K562 (cell line): ENCODE results near the gene HLA-E. TPM values are rescaled to one million over a fixed set of nuclear protein-coding genes. Genes with fewer than 3 reads are reported as not detected.

Source experiments
- BCLAF1 ChIP-seq, 2 experiments: fragments of 450-650 bp in 1 of 2; IDR thresholded peaks; 2 replicates each; pipeline ENCODE4 v1.6.1; 2011 to 2017; ENCODE audit warnings: low read depth in 2 of 2, antibody characterized with exemption in 1 of 2, borderline replicate concordance in 1 of 2, low read length in 1 of 2, mild to moderate bottlenecking in 1 of 2, mixed read lengths in 1 of 2; ENCODE audit not compliant: control insufficient read depth in 1 of 2
- BRD4 ChIP-seq: fragments of 200-600 bp; sonication (generic); IDR thresholded peaks from 2 replicates; pipeline ENCODE4 v1.6.1; 2017; ENCODE audit warnings: inconsistent platforms
- CBX8 ChIP-seq: fragments of 200-600 bp; sonication (generic); IDR thresholded peaks from 2 replicates; pipeline ENCODE4 v1.6.1; 2012; ENCODE audit warnings: borderline replicate concordance, mixed run types, low read depth, mild to moderate bottlenecking, moderate library complexity, mixed read lengths, low read length, control low read depth, inconsistent platforms; ENCODE audit not compliant: poor library complexity, severe bottlenecking; ENCODE audit errors: extremely low read depth
- CREM ChIP-seq: IDR thresholded peaks from 2 replicates; pipeline ENCODE4 v1.6.1; 2014; ENCODE audit warnings: antibody characterized with exemption, low read depth
- EZH2 ChIP-seq: IDR thresholded peaks from 2 replicates; pipeline ENCODE4 v1.6.1; 2012; ENCODE audit warnings: low read depth, mild to moderate bottlenecking, inconsistent platforms, low read length, borderline replicate concordance
- HMGN3 ChIP-seq: IDR thresholded peaks from 2 replicates; pipeline ENCODE4 v1.6.1; 2011; ENCODE audit warnings: borderline replicate concordance, low read depth, mild to moderate bottlenecking, mixed read lengths, low read length; ENCODE audit not compliant: insufficient read length; ENCODE audit errors: extremely low read depth
- REST ChIP-seq, 2 experiments: fragments of 450-650 bp; formaldehyde crosslinking in 1 of 2; IDR thresholded peaks; 2 replicates each; pipeline versions ENCODE4 v1.4.0 to v1.6.1; 2014 to 2020; ENCODE audit warnings: mild to moderate bottlenecking in 2 of 2, borderline replicate concordance in 1 of 2, low read depth in 1 of 2
- SMARCC2 ChIP-seq: fragments of 450-650 bp; IDR thresholded peaks from 2 replicates; pipeline ENCODE4 v1.6.1; 2017; ENCODE audit warnings: antibody characterized with exemption, moderate library complexity, mild to moderate bottlenecking, low read depth
- ZFP1 ChIP-seq: fragments of 450-650 bp; formaldehyde crosslinking; IDR thresholded peaks from 2 replicates; pipeline ENCODE4 v1.4.0; 2020; ENCODE audit warnings: mild to moderate bottlenecking, mixed read lengths
- ZNF253 ChIP-seq: fragments of 250-450 bp; sonication (Bioruptor Pico); conservative IDR thresholded peaks from 2 replicates; pipeline ENCODE4 v1.6.1; 2021; ENCODE audit warnings: mild to moderate bottlenecking
- ZNF551 ChIP-seq: fragments of 250-450 bp; sonication (Bioruptor Pico); IDR thresholded peaks from 2 replicates; pipeline ENCODE4 v1.5.0; 2021; ENCODE audit warnings: mild to moderate bottlenecking, moderate library complexity
- ZNF639 ChIP-seq, 2 experiments: fragments of 200-800 bp in 1 of 2; sonication (Bioruptor generic) in 1 of 2; sonication (generic) in 1 of 2; formaldehyde crosslinking in 1 of 2; IDR thresholded peaks in 1 of 2; conservative IDR thresholded peaks in 1 of 2; 2 replicates each; pipeline versions ENCODE4 v1.5.0 to v1.6.1; 2016 to 2020; ENCODE audit warnings: missing compliant biosample characterization in 1 of 2, missing genetic modification characterization in 1 of 2, missing genetic modification reagents in 1 of 2
- polyA plus RNA-seq, 8 experiments: library from polyadenylated mRNA; depleted of rRNA in 4 of 8; stranded (reverse) in 5 of 8; unstranded in 3 of 8; fragments of >200 nt; fragmentation: Nextera tagmentation in 2 of 8; fragmentation: Illumina TruSeq in 1 of 8; extraction: Ambion mirVana in 2 of 8; extraction: Trizol in 1 of 8; gene quantifications; 2 replicates each; pipeline versions ENCODE4 v1.2.1 to v1.2.3, GENCODE V29; 2011 to 2014; ENCODE audit warnings: inconsistent platforms in 1 of 8, missing spikeins in 1 of 8
- total RNA-seq, 7 experiments: library from RNA; depleted of rRNA in 6 of 7; stranded (reverse); fragments of >200 nt in 6 of 7; fragmentation: Illumina TruSeq in 2 of 7; extraction: Trizol in 2 of 7; gene quantifications; 2 replicates each; pipeline versions ENCODE4 v1.2.1 to v1.2.3, GENCODE V29; 2011 to 2021; ENCODE audit warnings: low replicate concordance in 1 of 7

HLA-E gene
- total and polyA plus RNA-seq, 9 of the 15 experiments (the other 6 are each of a cell fraction or from before 2014, with no cell fraction given) = 3.2 to 39.9 (median 26.8) TPM

GRCh38 chr6:30515944-30516753 is 26.8 kb downstream of the HLA-E start (continued):
- TF ChIP-seq SMARCC2 = no peak; the same call in none of the 2 replicates
- no peak for TF ChIP-seq HMGN3
- no peak for TF ChIP-seq ZNF253 (CRISPR knock-in tag)
- TF ChIP-seq REST (IDR thresholded peaks at IDR 0.05; ENCODE audit: borderline replicate concordance) = peak; percentile 7; the same call in 1 of the 2 replicates
- no peak for TF ChIP-seq REST (CRISPR knock-in tag; IDR thresholded peaks at IDR 0.05; ENCODE audit: low read depth)
- TF ChIP-seq ZNF639 (CRISPR knock-in tag; conservative IDR thresholded peaks at IDR 0.05 in 1 of 2, IDR thresholded peaks at IDR 0.05 in 1 of 2) = peak in 1 of 2 experiments; percentile 84; a peak in 2 of 4 replicates
- no peak for TF ChIP-seq ZNF551
- no peak for TF ChIP-seq CBX8
- no peak for TF ChIP-seq ZFP1
- no peak for TF ChIP-seq EZH2
- peak; percentile 76 for TF ChIP-seq CREM
- peak; percentile 69; the same call in 1 of the 2 replicates for TF ChIP-seq BRD4
- TF ChIP-seq BCLAF1 (IDR thresholded peaks at IDR 0.05; ENCODE audit: borderline replicate concordance in 1 of 2, control insufficient read depth in 1 of 2, low read depth in 2 of 2, low read length in 1 of 2) = 0 out of 4 replicates have a peak, but pooled peaks of 1 of the 2 experiments have one; percentile 18
